Right lobe of liver (tissue), 4 donors: Measurements from ENCODE around the gene GHR.

ENCODE experiments used
- POLR2A ChIP-seq: fragments of 450-650 bp; IDR thresholded peaks from one replicate; pipeline ENCODE4 v1.6.1; 2017; ENCODE audit warnings: antibody characterized with exemption, mild to moderate bottlenecking
- TF ChIP-seq, protein P1 (sequence below), 4 donors: fragments of 200-600 bp in 3 of 4; fragments of 450-650 bp in 1 of 4; IDR thresholded peaks; one replicate each; pipeline versions ENCODE4 v1.5.1 to v1.8.0; 2016 to 2022; ENCODE audit warnings: antibody characterized with exemption in 4 of 4, mild to moderate bottlenecking in 2 of 4
- donor health status: DM: no; HTN: no; CAD: no.
- donor health status: DM: no; HTN: no; CAD: no.
- donor health status: DM: no; HTN: yes; CAD: no.

DNA sequence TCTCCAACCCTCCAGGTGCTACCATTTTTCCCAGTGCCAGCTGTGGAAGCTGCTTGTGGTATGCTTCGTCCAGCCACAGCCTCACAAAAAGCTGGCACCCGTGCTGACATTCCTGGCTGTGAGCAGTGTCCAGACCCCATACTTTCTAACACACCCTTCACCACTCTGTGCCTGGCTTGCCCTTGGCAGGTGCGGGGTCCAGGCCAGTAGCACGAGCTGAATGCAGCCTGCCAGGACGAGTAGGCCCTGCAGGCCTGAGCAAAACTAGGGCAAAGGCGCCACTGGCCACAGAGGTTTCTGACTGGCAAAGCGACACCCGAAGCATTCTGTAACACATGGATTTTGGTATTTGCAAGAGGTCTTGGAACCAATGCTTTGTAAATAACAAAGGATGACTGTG, 26.0 kb upstream of the GHR start:
- TF ChIP-seq POLR2A, result no peak
- TF ChIP-seq, protein P1, sequence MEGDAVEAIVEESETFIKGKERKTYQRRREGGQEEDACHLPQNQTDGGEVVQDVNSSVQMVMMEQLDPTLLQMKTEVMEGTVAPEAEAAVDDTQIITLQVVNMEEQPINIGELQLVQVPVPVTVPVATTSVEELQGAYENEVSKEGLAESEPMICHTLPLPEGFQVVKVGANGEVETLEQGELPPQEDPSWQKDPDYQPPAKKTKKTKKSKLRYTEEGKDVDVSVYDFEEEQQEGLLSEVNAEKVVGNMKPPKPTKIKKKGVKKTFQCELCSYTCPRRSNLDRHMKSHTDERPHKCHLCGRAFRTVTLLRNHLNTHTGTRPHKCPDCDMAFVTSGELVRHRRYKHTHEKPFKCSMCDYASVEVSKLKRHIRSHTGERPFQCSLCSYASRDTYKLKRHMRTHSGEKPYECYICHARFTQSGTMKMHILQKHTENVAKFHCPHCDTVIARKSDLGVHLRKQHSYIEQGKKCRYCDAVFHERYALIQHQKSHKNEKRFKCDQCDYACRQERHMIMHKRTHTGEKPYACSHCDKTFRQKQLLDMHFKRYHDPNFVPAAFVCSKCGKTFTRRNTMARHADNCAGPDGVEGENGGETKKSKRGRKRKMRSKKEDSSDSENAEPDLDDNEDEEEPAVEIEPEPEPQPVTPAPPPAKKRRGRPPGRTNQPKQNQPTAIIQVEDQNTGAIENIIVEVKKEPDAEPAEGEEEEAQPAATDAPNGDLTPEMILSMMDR (IDR thresholded peaks at IDR 0.05), result no peak
